ENCODE data around the gene HERC3.

- TF ChIP-seq CTCF (IDR thresholded peaks at IDR 0.05; ENCODE audit: extremely low read depth in 1 of 2, insufficient read depth in 1 of 2, low read depth in 1 of 2, low read length in 2 of 2) (no peak), EZH2 (IDR thresholded peaks at IDR 0.05; ENCODE audit: borderline replicate concordance, low read depth, low read length, severe bottlenecking) (no peak), POLR2A (IDR thresholded peaks at IDR 0.05; ENCODE audit: low read depth, low read length) (no peak), MAX (IDR thresholded peaks at IDR 0.05; ENCODE audit: insufficient read depth, insufficient read length) (no peak), POLR2AphosphoS5 (IDR thresholded peaks at IDR 0.05; ENCODE audit: insufficient read depth, low read depth, low read length) (no peak), JUN (IDR thresholded peaks at IDR 0.05; ENCODE audit: borderline replicate concordance, insufficient read depth, insufficient read length, low read depth) (no peak), MYC (IDR thresholded peaks at IDR 0.05; ENCODE audit: low read depth, low read length) (no peak)
Measured at GRCh38 chr4:88674979-88675378, 82.7 kb downstream of the HERC3 start.

All from endothelial cell of umbilical vein (primary cell).